GM12891 (cell line): ENCODE measurements around the gene FGG.

Experiments used
- DNase-seq: peaks from one replicate; pipeline ENCODE4 v3.0.0; 2011; ENCODE audit warnings: low spot score; ENCODE audit not compliant: insufficient read length
- FAIRE-seq: peaks from 2 replicates; lab custom pipeline; 2011; peaks lifted over from hg19 to GRCh38; lab: Jason Lieb, UNC
- PAX5 ChIP-seq: IDR thresholded peaks from 2 replicates; pipeline ENCODE4 v1.6.1; 2011; ENCODE audit warnings: low read length, moderate library complexity, mild to moderate bottlenecking; ENCODE audit not compliant: insufficient read depth, severe bottlenecking
- POLR2A ChIP-seq: IDR thresholded peaks from 2 replicates; pipeline ENCODE4 v1.6.1; 2011; ENCODE audit warnings: low read depth, low read length, control low read depth
- POLR2AphosphoS5 ChIP-seq: IDR thresholded peaks from 2 replicates; pipeline ENCODE4 v1.6.1; 2011; ENCODE audit warnings: low read depth, low read length, control low read depth
- POU2F2 ChIP-seq: IDR thresholded peaks from 2 replicates; pipeline ENCODE4 v1.6.1; 2011; ENCODE audit warnings: low read depth, mild to moderate bottlenecking, control low read depth, low read length, moderate library complexity
- SPI1 ChIP-seq: IDR thresholded peaks from 2 replicates; pipeline ENCODE4 v1.6.1; 2011; ENCODE audit warnings: low read depth, low read length, control low read depth
- TAF1 ChIP-seq: IDR thresholded peaks from 2 replicates; pipeline ENCODE4 v1.6.1; 2011; ENCODE audit warnings: low read depth, low read length, control low read depth

The FGG gene

DNA sequence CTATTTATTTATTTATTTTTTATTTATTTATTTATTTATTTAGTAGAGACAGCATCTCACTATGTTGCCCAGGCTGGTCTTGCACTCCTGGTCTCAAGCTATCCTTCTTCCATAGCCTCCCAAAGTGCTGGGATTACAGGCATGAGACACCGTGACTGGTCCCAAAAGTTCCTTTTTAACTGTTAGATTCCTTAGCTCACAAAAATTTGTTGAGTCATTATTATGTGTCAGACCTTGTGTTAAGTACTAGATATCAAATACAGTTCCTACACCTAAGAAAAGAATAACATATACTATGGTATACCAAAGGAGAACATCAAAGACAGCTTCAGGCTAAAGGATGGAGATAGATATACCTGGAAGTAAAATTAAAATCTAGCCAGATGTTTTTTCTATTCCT lies 33.5 kb downstream of the FGG start:
- FAIRE-seq (no peak), DNase-seq (no peak)
- TF ChIP-seq SPI1 (no peak), PAX5 (no peak), POLR2A (no peak), POU2F2 (no peak), TAF1 (no peak), POLR2AphosphoS5 (no peak)

- FAIRE-seq: no peak
Observed at GRCh38 chr4:154577324-154577723, 35.1 kb downstream of the FGG start.

GRCh38 chr4:154574311-154574710 lies 38.1 kb downstream of the FGG start:
- no peak for FAIRE-seq
- TF ChIP-seq POU2F2 (no peak), TAF1 (no peak), SPI1 (no peak), PAX5 (no peak), POLR2A (no peak), POLR2AphosphoS5 (no peak)
- DNase-seq: no peak

More at GRCh38 chr4:154577324-154577723, 35.1 kb downstream of the FGG start:
- DNase-seq: no peak
- TF ChIP-seq POLR2A: no peak

- DNase-seq (no peak), FAIRE-seq (no peak)
- no peak for TF ChIP-seq TAF1
- TF ChIP-seq SPI1: no peak
- TF ChIP-seq POLR2A: no peak
- no peak for TF ChIP-seq POU2F2
- TF ChIP-seq PAX5: no peak
- no peak for TF ChIP-seq POLR2AphosphoS5
Observed at GRCh38 chr4:154573190-154573870, 39.1 kb downstream of the FGG start.

- DNase-seq (no peak), FAIRE-seq (no peak)
- TF ChIP-seq POU2F2 (no peak), POLR2AphosphoS5 (no peak), PAX5 (no peak)
Observed at GRCh38 chr4:154569584-154569983, 42.9 kb downstream of the FGG start.

GRCh38 chr4:154569028-154569427 lies 43.4 kb downstream of the FGG start:
- DNase-seq (no peak), FAIRE-seq (no peak)
- TF ChIP-seq TAF1 (no peak), SPI1 (no peak), POU2F2 (no peak), POLR2A (no peak), PAX5 (no peak), POLR2AphosphoS5 (no peak)

GRCh38 chr4:154566639-154567204 lies 45.7 kb downstream of the FGG start:
- DNase-seq: no peak
- no peak for FAIRE-seq
- TF ChIP-seq TAF1 (no peak), POU2F2 (no peak)

DNA sequence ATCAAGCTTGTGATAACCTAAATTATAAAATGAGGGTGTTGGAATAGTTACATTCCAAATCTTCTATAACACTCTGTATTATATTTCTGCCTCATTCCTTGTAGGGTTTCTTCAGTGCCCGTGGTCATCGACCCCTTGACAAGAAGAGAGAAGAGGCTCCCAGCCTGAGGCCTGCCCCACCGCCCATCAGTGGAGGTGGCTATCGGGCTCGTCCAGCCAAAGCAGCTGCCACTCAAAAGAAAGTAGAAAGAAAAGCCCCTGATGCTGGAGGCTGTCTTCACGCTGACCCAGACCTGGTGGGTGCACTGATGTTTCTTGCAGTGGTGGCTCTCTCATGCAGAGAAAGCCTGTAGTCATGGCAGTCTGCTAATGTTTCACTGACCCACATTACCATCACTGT lies 46.8 kb downstream of the FGG start:
- FAIRE-seq: no peak
- TF ChIP-seq POLR2A (no peak), POU2F2 (no peak), POLR2AphosphoS5 (no peak), TAF1 (no peak), PAX5 (no peak), SPI1 (no peak)
- no peak for DNase-seq

DNA sequence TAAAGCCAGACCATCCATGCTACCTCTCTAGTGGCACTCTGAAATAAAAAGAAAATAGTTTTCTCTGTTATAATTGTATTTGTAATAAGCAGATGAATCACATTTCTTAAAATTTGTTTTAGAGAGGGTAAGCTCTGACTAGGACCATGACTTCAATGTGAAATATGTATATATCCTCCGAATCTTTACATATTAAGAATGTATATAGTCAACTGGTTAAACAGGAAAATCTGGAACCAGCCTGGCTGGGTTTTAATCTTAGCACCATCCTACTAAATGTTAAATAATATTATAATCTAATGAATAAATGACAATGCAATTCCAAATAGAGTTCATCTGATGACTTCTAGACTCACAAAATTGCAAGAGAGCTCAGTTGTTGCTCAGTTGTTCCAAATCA lies 48.1 kb downstream of the FGG start:
- DNase-seq: no peak
- TF ChIP-seq POLR2A: no peak
- TF ChIP-seq SPI1: no peak
- TF ChIP-seq PAX5: no peak
- TF ChIP-seq TAF1: no peak
- TF ChIP-seq POLR2AphosphoS5: no peak
- TF ChIP-seq POU2F2: no peak
- FAIRE-seq: no peak

- TF ChIP-seq TAF1 (no peak), POU2F2 (no peak), POLR2A (no peak), POLR2AphosphoS5 (no peak), SPI1 (no peak), PAX5 (no peak)
- FAIRE-seq: no peak
- no peak for DNase-seq
Observed at GRCh38 chr4:154562697-154563254, 49.7 kb downstream of the FGG start, which contains the start of gene FGB. TSS of gene FGB (plus strand) at chr4:154563011. CDS start at chr4:154563019, 8 bp downstream.

- TF ChIP-seq SPI1 (no peak), POU2F2 (no peak), POLR2A (no peak), TAF1 (no peak), POLR2AphosphoS5 (no peak), PAX5 (no peak)
- DNase-seq (no peak), FAIRE-seq (no peak)
Observed at GRCh38 chr4:154560824-154561231, 51.6 kb downstream of the FGG start.
